GM23338 (cell line): ENCODE results near the gene STPG2.

Experiments used
- CTCF ChIP-seq, 2 experiments: fragments of 200-600 bp in 1 of 2; sonication (generic) in 1 of 2; conservative IDR thresholded peaks; 2 replicates each; pipeline versions ENCODE4 v1.5.1 to v1.6.1; 2016 to 2017; ENCODE audit warnings: antibody characterized with exemption in 2 of 2, low read depth in 2 of 2, mild to moderate bottlenecking in 2 of 2, moderate library complexity in 1 of 2
- EZH2 ChIP-seq: fragments of 200-600 bp; sonication (generic); IDR thresholded peaks from one replicate; pipeline ENCODE4 v1.8.0; 2017; ENCODE audit warnings: antibody characterized with exemption, mild to moderate bottlenecking, low read depth; ENCODE audit not compliant: unreplicated experiment
- JUNB ChIP-seq: IDR thresholded peaks from one replicate; pipeline ENCODE4 v1.6.1; 2016; ENCODE audit warnings: antibody characterized with exemption; ENCODE audit not compliant: unreplicated experiment
- POLR2AphosphoS5 ChIP-seq: IDR thresholded peaks from 2 replicates; pipeline ENCODE4 v1.6.1; 2016; ENCODE audit warnings: antibody characterized with exemption, low read depth
- STAT1 ChIP-seq: IDR thresholded peaks from one replicate; pipeline ENCODE4 v1.6.1; 2016; ENCODE audit warnings: antibody characterized with exemption; ENCODE audit not compliant: unreplicated experiment
- ZNF114 ChIP-seq: fragments of 250-450 bp; sonication (Bioruptor Pico); IDR thresholded peaks from 2 replicates; pipeline ENCODE4 v1.5.0; 2020; ENCODE audit warnings: mild to moderate bottlenecking, moderate library complexity

DNA sequence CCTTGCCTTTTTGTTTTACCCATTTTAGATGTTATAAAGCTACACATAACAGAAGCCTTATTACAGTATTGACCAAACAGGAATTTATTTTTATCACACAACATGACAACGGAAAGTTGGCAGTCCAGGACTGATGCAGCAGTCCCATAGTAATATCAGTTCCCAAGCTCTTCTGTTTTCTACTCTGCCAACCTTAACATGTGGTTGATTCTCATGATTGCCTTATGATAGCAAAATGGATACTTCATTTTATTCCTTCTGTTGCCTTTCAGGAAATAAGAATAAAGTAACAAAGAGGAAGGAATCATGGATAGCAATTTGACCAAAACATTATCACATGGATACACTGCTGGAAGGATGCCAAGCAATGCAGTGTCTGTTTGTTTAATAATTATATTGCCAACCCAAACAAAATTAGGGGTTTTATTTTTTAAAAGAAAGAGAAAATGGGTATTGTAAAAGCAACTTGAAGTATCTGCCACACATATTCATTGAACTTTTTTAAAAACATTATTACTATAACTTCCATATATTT is 275.7 kb downstream of the STPG2 start:
- TF ChIP-seq CTCF (conservative IDR thresholded peaks at IDR 0.05; ENCODE audit: low read depth in 2 of 2): no peak
- TF ChIP-seq POLR2AphosphoS5: no peak
- no peak for TF ChIP-seq JUNB
- TF ChIP-seq EZH2: no peak
- TF ChIP-seq ZNF114: no peak
- TF ChIP-seq STAT1: no peak
